HCT116 (cell line): Measurements from ENCODE around the gene ST3GAL3.

Experiments used
- CEBPB ChIP-seq: IDR thresholded peaks from 2 replicates; pipeline ENCODE4 v1.6.1; 2012; ENCODE audit warnings: low read depth
- EGR1 ChIP-seq: IDR thresholded peaks from 2 replicates; pipeline ENCODE4 v1.6.1; 2012; ENCODE audit warnings: low read depth
- EZH2 ChIP-seq: fragments of 200-600 bp; sonication (generic); IDR thresholded peaks from 2 replicates; pipeline ENCODE4 v1.6.1; 2017; ENCODE audit warnings: antibody characterized with exemption, mixed run types
- EZH2phosphoT487 ChIP-seq: fragments of 200-600 bp; IDR thresholded peaks from 2 replicates; pipeline ENCODE4 v1.6.1; 2018; ENCODE audit warnings: antibody characterized with exemption, borderline replicate concordance
- POLR2A ChIP-seq: IDR thresholded peaks from 2 replicates; pipeline ENCODE4 v1.7.0; 2011; ENCODE audit warnings: borderline replicate concordance; ENCODE audit not compliant: insufficient read depth, insufficient read length; ENCODE audit errors: extremely low read depth
- POLR2AphosphoS5 ChIP-seq: IDR thresholded peaks from 2 replicates; pipeline ENCODE4 v1.6.1; 2011; ENCODE audit warnings: mild to moderate bottlenecking, low read depth, low read length, moderate library complexity
- TF ChIP-seq, protein P1 (sequence below), 3 experiments: fragments of 200-600 bp in 1 of 3; sonication (generic) in 1 of 3; IDR thresholded peaks in 2 of 3; conservative IDR thresholded peaks in 1 of 3; 2 replicates each; pipeline ENCODE4 v1.5.1; 2012 to 2017; ENCODE audit warnings: low read depth in 2 of 3, low read length in 2 of 3, antibody characterized with exemption in 1 of 3, borderline replicate concordance in 1 of 3, control low read depth in 1 of 3, mild to moderate bottlenecking in 1 of 3, mixed read lengths in 1 of 3, mixed run types in 1 of 3, moderate library complexity in 1 of 3; ENCODE audit not compliant: insufficient read depth in 1 of 3
- TF ChIP-seq, protein P2 (sequence below): IDR thresholded peaks from 2 replicates; pipeline ENCODE4 v1.6.1; 2012
- TF ChIP-seq, protein P3 (sequence below): IDR thresholded peaks from 2 replicates; pipeline ENCODE4 v1.6.1; 2012; ENCODE audit warnings: low read depth

DNA sequence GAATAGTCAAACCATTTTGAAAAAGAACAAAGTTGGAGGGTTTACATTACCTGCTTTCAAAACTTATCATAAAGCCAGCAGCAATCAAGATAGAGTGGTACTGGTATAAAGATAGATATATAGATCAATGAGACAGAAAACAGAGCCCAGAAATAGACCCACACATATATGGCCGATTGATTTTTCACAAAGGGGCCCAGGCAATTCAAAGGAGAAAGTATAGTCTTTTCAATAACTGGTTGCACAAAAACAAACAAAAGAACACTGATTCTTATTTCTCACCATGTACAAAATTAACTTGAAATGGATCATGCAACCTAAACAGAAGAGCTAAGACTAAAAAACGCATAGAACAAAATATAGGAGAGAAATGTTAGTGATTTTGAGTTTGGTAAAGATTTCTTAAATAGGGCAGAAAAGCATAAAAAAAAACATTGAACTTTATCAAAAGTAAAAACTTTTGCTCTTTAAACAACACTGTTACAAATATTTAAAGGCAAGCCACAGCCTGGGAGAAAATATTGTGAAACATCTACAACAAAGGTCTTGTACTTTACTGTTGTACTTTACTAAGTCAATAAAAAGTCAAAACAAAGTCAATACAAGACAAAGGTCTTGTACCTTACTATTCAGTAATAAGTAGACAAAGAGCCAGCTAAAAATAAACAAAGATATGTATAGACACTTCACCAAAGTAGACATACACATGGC lies 50.2 kb downstream of the ST3GAL3 start:
- TF ChIP-seq EZH2 (no peak), EGR1 (no peak), POLR2A (no peak), POLR2AphosphoS5 (no peak), EZH2phosphoT487 (no peak), CEBPB (no peak)
- TF ChIP-seq, protein P1, sequence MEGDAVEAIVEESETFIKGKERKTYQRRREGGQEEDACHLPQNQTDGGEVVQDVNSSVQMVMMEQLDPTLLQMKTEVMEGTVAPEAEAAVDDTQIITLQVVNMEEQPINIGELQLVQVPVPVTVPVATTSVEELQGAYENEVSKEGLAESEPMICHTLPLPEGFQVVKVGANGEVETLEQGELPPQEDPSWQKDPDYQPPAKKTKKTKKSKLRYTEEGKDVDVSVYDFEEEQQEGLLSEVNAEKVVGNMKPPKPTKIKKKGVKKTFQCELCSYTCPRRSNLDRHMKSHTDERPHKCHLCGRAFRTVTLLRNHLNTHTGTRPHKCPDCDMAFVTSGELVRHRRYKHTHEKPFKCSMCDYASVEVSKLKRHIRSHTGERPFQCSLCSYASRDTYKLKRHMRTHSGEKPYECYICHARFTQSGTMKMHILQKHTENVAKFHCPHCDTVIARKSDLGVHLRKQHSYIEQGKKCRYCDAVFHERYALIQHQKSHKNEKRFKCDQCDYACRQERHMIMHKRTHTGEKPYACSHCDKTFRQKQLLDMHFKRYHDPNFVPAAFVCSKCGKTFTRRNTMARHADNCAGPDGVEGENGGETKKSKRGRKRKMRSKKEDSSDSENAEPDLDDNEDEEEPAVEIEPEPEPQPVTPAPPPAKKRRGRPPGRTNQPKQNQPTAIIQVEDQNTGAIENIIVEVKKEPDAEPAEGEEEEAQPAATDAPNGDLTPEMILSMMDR (IDR thresholded peaks at IDR 0.05 in 2 of 3, conservative IDR thresholded peaks at IDR 0.05 in 1 of 3; ENCODE audit: borderline replicate concordance in 1 of 3, insufficient read depth in 1 of 3, low read depth in 2 of 3, low read length in 2 of 3): no peak
- TF ChIP-seq, protein P2, sequence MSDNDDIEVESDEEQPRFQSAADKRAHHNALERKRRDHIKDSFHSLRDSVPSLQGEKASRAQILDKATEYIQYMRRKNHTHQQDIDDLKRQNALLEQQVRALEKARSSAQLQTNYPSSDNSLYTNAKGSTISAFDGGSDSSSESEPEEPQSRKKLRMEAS: no peak
- TF ChIP-seq, protein P3, sequence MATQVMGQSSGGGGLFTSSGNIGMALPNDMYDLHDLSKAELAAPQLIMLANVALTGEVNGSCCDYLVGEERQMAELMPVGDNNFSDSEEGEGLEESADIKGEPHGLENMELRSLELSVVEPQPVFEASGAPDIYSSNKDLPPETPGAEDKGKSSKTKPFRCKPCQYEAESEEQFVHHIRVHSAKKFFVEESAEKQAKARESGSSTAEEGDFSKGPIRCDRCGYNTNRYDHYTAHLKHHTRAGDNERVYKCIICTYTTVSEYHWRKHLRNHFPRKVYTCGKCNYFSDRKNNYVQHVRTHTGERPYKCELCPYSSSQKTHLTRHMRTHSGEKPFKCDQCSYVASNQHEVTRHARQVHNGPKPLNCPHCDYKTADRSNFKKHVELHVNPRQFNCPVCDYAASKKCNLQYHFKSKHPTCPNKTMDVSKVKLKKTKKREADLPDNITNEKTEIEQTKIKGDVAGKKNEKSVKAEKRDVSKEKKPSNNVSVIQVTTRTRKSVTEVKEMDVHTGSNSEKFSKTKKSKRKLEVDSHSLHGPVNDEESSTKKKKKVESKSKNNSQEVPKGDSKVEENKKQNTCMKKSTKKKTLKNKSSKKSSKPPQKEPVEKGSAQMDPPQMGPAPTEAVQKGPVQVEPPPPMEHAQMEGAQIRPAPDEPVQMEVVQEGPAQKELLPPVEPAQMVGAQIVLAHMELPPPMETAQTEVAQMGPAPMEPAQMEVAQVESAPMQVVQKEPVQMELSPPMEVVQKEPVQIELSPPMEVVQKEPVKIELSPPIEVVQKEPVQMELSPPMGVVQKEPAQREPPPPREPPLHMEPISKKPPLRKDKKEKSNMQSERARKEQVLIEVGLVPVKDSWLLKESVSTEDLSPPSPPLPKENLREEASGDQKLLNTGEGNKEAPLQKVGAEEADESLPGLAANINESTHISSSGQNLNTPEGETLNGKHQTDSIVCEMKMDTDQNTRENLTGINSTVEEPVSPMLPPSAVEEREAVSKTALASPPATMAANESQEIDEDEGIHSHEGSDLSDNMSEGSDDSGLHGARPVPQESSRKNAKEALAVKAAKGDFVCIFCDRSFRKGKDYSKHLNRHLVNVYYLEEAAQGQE: no peak
